Dendritic cell treated with granulocyte-macrophage colony-stimulating factor and Interleukin-4, amounts not matched to agents 40 ng/mL and 50 ng/mL, for 4 days (primary cell): Measurements from ENCODE around the gene MLLT1.
"Not testable (repeated sequence)": the region's sequence is repeated elsewhere in the genome, so short reads cannot be mapped to it uniquely, and the experiment has no call there.

Experiments used
- H3K27ac Mint-ChIP-seq: one replicate; pipeline ENCODE4 v1.8.0; 2022; ENCODE audit warnings: mild to moderate bottlenecking, mixed read lengths
- H3K27me3 Mint-ChIP-seq: one replicate; pipeline ENCODE4 v1.8.0; 2022; ENCODE audit warnings: mild to moderate bottlenecking, mixed read lengths
- H3K36me3 Mint-ChIP-seq: one replicate; pipeline ENCODE4 v1.8.0; 2022; ENCODE audit warnings: low read depth, mixed read lengths
- H3K4me1 Mint-ChIP-seq: one replicate; pipeline ENCODE4 v1.8.0; 2022; ENCODE audit warnings: low read depth, mixed read lengths
- H3K4me3 Mint-ChIP-seq: one replicate; pipeline ENCODE4 v1.8.0; 2022; ENCODE audit warnings: mild to moderate bottlenecking, moderate library complexity, mixed read lengths
- H3K9me3 Mint-ChIP-seq: one replicate; pipeline ENCODE4 v1.8.0; 2022; ENCODE audit warnings: mixed read lengths
- intact Hi-C: fragments of 100-400 bp; cut with micrococcal nuclease; formaldehyde crosslinking; loops from one replicate; pipeline ENCODE4 v1.15.0; 2022

MLLT1 gene, protein sequence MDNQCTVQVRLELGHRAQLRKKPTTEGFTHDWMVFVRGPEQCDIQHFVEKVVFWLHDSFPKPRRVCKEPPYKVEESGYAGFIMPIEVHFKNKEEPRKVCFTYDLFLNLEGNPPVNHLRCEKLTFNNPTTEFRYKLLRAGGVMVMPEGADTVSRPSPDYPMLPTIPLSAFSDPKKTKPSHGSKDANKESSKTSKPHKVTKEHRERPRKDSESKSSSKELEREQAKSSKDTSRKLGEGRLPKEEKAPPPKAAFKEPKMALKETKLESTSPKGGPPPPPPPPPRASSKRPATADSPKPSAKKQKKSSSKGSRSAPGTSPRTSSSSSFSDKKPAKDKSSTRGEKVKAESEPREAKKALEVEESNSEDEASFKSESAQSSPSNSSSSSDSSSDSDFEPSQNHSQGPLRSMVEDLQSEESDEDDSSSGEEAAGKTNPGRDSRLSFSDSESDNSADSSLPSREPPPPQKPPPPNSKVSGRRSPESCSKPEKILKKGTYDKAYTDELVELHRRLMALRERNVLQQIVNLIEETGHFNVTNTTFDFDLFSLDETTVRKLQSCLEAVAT

DNA sequence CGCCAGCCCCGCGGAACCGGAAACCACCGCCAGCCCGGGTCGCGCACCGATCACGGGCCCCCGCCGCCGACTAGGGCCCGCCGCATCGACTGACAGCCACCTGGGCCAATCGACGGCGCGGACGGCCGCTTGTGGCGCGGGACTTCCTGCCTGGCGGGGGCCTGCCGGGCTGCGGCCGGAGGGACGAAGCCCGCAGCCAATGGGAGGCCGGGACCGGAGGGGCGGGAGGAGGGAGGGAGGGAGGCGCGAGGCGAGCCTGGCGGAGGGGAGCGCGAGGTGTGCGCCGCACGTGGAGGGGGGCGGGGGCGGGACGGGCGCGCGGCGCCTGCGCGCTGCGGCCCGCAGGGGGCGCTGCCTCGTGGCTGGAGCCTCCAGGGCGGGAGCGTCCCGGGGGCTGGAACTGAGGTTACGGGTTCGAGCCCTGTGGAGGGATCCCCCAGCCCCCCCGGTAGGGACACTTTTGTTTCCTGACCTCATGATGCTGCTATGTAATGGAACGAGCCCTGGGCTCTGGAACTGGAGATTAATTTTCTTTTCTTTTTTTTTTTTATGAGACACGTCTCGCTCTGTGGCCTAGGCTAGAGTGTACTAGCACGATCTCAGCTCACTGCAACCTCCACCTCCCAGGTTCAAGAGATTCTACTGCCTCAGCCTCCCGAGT is at the start of gene MLLT1:
MLLT1 (minus strand) TSS at position 45 of the 661 bp plus-strand sequence. CDS start 191 bp downstream, outside the sequence.
- H3K27me3 Mint-ChIP-seq: peaks cover 9% of the 10 kb centered on the region
- H3K27ac Mint-ChIP-seq: peak within 1 kb of the TSS; percentile 87
- H3K9me3 Mint-ChIP-seq: no peaks in the 10 kb centered on the region
- intact Hi-C loops: loop anchor here (5.0 kb wide), 1 partner anchor 38 kb away; no protein-coding TSS in a partner anchor
- peaks cover 40% of the 10 kb centered on the region for H3K4me1 Mint-ChIP-seq
- peaks cover 31% of the 10 kb centered on the region for H3K36me3 Mint-ChIP-seq
- peak within 1 kb of the TSS; percentile 89 for H3K4me3 Mint-ChIP-seq

DNA sequence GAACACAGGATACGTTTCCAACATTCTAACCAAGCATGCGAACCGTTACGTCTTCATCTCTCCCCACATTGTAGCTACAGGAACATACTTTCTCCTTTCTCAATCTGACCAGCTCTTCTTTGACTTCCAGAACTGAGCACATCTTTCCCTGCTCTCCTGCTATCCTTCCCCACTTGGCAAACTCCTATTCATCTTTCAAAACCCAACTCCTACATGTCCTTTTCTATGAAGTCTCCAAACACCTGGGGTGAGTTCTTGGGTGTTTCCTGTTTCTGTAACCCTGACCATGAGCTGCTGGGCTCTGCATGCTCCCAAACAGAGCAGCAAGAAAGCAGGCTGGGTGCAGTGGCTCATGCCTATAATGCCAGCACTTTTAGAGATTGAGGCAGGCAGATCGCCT is 47.0 kb upstream of the MLLT1 start:
- intact Hi-C loops: no loop called here
- H3K27ac Mint-ChIP-seq: no peak overlapping the region
- H3K4me3 Mint-ChIP-seq: no peak overlapping the region
- H3K36me3 Mint-ChIP-seq: no peaks in the 10 kb centered on the region
- H3K27me3 Mint-ChIP-seq: peaks cover 13% of the 10 kb centered on the region
- no peaks in the 10 kb centered on the region for H3K9me3 Mint-ChIP-seq
- H3K4me1 Mint-ChIP-seq: no peaks in the 10 kb centered on the region

DNA sequence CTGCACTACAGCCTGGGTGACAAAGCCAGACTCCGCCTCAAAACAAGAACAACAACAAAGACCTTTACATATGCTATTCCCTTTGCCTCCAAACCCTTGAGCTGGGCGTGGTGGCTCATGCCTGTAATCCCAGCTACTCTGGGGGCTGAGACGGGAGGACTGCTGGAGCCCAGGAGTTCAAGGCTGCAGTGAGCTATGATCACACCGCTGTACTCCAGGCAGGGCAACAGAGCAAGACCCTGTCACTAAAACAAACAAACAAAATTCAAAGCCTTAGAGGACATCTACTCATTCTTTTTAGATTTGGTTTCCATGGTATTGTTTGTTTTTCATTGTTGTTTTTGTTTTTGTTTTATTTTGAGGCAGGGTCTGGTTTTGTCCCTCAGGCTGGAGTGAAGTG is 45.8 kb upstream of the MLLT1 start:
- Mint-ChIP-seq H3K36me3 (no peaks in the 10 kb centered on the region), H3K4me3 (no peak overlapping the region), H3K9me3 (no peaks in the 10 kb centered on the region), H3K4me1 (no peaks in the 10 kb centered on the region), H3K27me3 (peaks cover 16% of the 10 kb centered on the region), H3K27ac (no peak overlapping the region)
- intact Hi-C loops: no loop called here

DNA sequence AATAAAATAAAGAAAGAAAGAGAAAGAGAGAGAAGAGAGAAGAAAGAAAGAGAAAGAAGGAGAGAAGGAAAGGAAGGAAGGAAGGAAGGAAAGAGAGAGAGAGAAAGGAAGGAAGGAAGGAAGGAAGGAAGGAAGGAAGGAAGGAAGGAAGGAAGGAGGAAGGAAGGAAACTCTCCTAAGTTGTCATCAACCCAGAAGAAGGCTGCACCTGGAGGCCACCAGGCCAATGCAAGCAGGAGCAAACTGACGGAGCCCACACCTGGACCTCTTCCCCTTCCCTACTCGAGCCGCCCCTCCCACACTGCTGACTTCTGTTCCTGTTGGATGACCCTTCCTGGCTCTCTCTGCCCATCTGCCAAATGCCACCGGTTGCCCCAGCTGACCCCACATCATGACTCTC is 45.0 kb upstream of the MLLT1 start:
- Mint-ChIP-seq H3K27ac (no peak overlapping the region), H3K4me3 (no peak overlapping the region)

DNA sequence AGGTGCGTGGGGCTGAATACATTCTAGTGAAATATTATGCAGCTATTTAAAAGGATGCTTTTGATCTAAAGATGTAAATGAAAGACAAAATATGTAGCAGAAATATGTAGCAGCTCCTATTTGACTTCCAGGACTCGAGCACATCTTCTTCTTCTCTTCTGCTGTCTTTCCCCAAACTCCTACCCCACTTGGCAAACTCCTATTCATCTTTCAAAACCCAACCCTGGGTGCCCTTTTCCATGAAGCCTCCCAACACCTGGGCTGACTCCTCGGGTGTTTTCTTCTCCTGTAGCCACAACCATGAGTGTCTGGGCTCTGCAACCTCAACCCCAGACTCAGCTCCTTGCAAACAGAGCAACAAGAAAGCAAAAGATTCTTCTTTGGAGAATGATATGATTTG is 42.5 kb upstream of the MLLT1 start:
- H3K27me3 Mint-ChIP-seq: peaks cover 19% of the 10 kb centered on the region
- intact Hi-C loops: no loop called here
- no peaks in the 10 kb centered on the region for H3K4me1 Mint-ChIP-seq
- H3K9me3 Mint-ChIP-seq: no peaks in the 10 kb centered on the region
- H3K27ac Mint-ChIP-seq: no peak overlapping the region
- no peaks in the 10 kb centered on the region for H3K36me3 Mint-ChIP-seq
- H3K4me3 Mint-ChIP-seq: no peak overlapping the region

More for the DNA sequence above, 45.0 kb upstream of the MLLT1 start:
- intact Hi-C loops: no loop called here
- Mint-ChIP-seq H3K36me3 (no peaks in the 10 kb centered on the region), H3K27me3 (peaks cover 16% of the 10 kb centered on the region), H3K4me1 (no peaks in the 10 kb centered on the region), H3K9me3 (no peaks in the 10 kb centered on the region)

DNA sequence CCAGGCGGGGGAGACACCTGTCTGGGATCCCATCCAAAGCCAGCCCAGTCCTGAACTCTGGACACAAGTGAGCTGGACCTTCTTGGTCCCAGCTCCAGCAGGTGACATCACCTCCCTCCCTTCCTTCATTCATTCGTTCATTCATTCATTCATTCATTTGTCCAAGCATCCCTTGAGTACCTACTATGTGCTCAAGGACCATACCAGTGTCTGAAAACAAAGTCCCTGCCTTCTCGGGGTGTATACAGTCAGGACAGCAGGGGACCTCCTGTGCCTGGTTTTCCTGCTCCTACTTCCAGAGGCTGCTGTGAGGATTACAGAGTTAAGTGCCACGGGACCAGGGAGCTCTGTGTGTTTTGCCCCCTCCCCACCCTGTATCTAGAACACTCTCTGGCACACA is 39.6 kb upstream of the MLLT1 start:
- no peak overlapping the region for H3K4me3 Mint-ChIP-seq
- intact Hi-C loops: no loop called here
- no peaks in the 10 kb centered on the region for H3K9me3 Mint-ChIP-seq
- no peaks in the 10 kb centered on the region for H3K4me1 Mint-ChIP-seq
- H3K36me3 Mint-ChIP-seq: no peaks in the 10 kb centered on the region
- no peak overlapping the region for H3K27ac Mint-ChIP-seq
- peaks cover 15% of the 10 kb centered on the region for H3K27me3 Mint-ChIP-seq

DNA sequence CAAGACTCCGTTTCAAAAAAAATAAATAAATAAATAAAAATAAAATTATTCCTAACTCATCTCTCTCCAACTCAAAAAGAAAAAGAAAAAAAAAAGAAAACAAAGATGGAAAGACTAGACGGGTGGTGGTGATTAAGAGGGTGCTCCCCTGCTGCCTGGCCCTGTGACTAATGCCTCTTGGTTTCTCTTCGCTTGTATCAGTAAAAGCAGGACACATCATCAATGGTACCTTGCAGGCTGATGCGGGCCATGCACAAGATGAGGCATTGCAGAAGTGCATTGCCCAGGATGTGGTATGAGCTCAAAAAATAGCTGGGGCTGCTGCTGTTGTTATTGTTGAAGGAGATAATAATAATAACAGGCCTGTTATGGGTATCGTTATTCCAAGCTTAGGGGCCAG is 39.0 kb upstream of the MLLT1 start:
- no peaks in the 10 kb centered on the region for H3K36me3 Mint-ChIP-seq
- no peak overlapping the region for H3K27ac Mint-ChIP-seq
- H3K4me1 Mint-ChIP-seq: no peaks in the 10 kb centered on the region
- intact Hi-C loops: no loop called here
- peaks cover 15% of the 10 kb centered on the region for H3K27me3 Mint-ChIP-seq
- no peak overlapping the region for H3K4me3 Mint-ChIP-seq
- no peaks in the 10 kb centered on the region for H3K9me3 Mint-ChIP-seq

DNA sequence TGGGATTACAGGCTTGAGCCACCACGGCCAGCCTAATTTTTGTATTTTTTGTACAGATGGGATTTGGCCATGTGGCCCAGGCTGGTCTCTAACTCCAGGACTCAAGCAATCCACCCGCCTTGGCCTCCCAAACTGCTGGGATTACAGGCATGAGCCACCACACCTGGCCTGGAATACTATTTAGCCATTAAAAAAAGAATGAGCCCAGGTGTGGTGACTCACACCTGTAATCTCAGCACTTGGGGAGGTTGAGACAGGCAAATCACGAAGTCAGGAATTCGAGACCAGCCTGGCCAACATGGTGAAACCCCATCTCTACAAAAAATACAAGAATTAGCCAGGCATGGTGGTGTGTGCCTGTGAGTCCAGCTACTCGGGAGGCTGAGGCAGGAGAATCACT is 35.9 kb upstream of the MLLT1 start:
- H3K27ac Mint-ChIP-seq, H3K27me3 Mint-ChIP-seq, H3K4me3 Mint-ChIP-seq, H3K36me3 Mint-ChIP-seq, intact Hi-C loops, H3K9me3 Mint-ChIP-seq, H3K4me1 Mint-ChIP-seq: not testable (repeated sequence)

DNA sequence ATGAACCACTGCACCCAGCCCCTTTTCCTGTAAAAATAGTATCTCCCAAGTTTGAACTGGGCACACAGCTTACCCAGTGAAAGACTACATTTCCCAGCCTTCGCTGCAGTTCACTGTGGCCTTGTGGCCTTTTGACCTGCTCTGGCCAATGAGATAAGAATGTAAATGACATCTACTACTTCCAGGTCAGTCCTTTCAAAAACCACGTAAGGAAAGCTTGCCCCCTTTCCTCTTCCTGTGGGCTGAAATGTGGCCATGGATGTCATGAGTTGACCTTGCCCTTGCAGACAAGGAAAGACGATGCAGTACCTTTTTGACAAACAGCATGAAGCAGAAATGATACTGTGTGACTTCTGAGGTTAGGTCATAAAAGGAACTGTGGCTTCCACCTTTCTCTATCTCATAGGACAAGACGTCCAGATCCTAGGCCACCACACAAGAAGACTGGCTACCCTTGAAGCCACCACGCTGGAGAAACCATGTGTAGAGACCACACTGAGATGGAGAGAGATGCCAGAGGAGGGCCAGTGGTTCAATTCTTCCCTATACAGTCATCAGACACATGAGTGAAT is 33.7 kb upstream of the MLLT1 start:
- no peak overlapping the region for H3K4me3 Mint-ChIP-seq
- intact Hi-C loops: no loop called here
- H3K4me1 Mint-ChIP-seq: no peaks in the 10 kb centered on the region
- H3K27me3 Mint-ChIP-seq: peaks cover 3% of the 10 kb centered on the region
- no peaks in the 10 kb centered on the region for H3K36me3 Mint-ChIP-seq
- H3K27ac Mint-ChIP-seq: no peak overlapping the region
- H3K9me3 Mint-ChIP-seq: peaks cover 5% of the 10 kb centered on the region

DNA sequence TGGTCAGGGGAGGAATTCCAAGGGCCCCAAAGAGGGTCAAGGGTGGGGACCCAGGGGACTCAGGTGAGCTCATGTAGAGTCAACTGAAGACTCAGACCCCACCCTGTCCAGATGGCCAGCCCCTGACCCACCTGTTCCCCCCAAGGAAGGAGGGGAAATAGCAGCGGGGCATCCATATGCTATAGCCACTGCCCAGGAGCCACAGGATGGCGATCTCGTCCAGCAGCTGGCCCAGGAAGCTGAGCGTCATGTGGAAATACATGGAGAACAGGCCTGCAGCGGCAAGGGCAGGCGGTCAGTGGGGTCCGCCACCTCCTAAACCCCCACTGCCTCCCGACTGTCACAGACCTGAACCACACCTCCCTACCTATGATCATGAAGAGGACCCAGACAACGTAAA is 32.2 kb upstream of the MLLT1 start:
- Mint-ChIP-seq H3K4me3 (no peak overlapping the region), H3K27ac (no peak overlapping the region), H3K36me3 (no peaks in the 10 kb centered on the region), H3K27me3 (peaks cover 4% of the 10 kb centered on the region), H3K9me3 (peaks cover 5% of the 10 kb centered on the region), H3K4me1 (no peaks in the 10 kb centered on the region)
- intact Hi-C loops: no loop called here

DNA sequence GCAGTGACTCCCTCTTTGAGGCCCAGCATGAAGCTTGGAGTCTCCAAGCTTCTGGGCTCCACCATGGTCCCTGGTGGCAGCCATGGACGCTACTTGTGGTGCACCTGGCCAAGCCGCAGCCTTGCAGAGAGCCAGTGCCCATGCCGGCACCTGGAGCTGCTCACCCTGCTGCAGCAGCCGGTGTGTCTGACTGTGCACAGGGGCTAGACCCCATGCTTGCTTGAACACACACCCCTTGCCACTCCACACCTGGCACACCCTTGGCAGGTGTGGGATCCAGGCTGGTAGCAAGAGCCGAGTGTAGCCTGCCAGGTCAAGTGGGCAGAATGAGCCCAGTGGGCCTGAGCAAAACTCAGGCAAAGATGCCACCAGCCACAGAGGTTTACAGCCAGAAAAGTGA is 18.6 kb upstream of the MLLT1 start:
- Mint-ChIP-seq H3K27me3 (peaks cover 7% of the 10 kb centered on the region), H3K4me3 (no peak overlapping the region), H3K36me3 (no peaks in the 10 kb centered on the region), H3K4me1 (no peaks in the 10 kb centered on the region), H3K9me3 (peaks cover 9% of the 10 kb centered on the region), H3K27ac (no peak overlapping the region)
- intact Hi-C loops: loop anchor here (2.0 to 5.0 kb wide), 2 partner anchors 132 to 251 kb away; no protein-coding TSS in a partner anchor

DNA sequence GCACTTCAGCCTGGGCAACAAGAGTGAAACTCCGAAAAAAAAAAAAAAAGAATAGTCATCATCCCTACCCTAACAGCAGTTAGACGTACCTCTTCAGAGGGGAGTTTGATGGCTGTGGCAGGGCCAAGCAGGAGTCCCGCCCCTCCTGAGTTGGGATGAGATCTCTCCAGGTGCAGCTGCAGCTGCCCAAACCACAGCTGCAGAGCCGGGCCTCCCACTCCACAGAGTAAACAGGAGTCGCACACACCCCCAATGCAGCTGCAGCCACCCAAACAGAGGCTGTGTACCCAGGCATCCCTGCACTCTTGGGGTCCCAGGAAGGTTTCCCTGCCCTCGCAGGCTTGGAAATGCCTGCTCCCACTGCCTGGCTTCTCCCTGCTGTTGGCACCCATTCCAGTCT is 17.4 kb upstream of the MLLT1 start:
- H3K27ac Mint-ChIP-seq: no peak overlapping the region
- intact Hi-C loops: loop anchor here (5.0 kb wide), 1 partner anchor 250 kb away; no protein-coding TSS in a partner anchor

DNA sequence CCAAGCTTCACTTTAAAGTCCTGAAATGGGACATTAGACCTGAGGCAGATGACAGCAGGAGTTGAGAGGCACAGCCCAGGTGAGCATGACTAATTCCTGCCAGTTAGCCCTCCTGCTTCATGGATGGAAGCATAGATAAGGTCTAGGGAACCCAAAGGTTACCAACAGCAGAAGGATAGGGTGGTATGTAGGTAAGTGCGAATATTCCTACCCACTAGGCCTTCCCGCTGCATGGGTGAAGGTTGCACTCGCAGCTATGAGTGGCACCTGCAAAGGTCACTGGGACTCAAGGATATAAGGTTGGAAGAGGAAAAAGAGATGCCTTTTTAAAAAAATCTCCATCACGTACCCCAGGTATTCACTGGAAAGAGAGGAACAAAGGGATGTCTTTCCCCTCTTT is 12.2 kb upstream of the MLLT1 start:
- peaks cover 5% of the 10 kb centered on the region for H3K27me3 Mint-ChIP-seq
- no peak overlapping the region for H3K4me3 Mint-ChIP-seq
- intact Hi-C loops: no loop called here
- no peaks in the 10 kb centered on the region for H3K36me3 Mint-ChIP-seq
- H3K9me3 Mint-ChIP-seq: peaks cover 73% of the 10 kb centered on the region
- H3K27ac Mint-ChIP-seq: no peak overlapping the region
- no peaks in the 10 kb centered on the region for H3K4me1 Mint-ChIP-seq

More for the DNA sequence above, 17.4 kb upstream of the MLLT1 start:
- no peaks in the 10 kb centered on the region for H3K4me1 Mint-ChIP-seq
- peaks cover 22% of the 10 kb centered on the region for H3K9me3 Mint-ChIP-seq
- peaks cover 5% of the 10 kb centered on the region for H3K27me3 Mint-ChIP-seq
- H3K4me3 Mint-ChIP-seq: no peak overlapping the region
- no peaks in the 10 kb centered on the region for H3K36me3 Mint-ChIP-seq

DNA sequence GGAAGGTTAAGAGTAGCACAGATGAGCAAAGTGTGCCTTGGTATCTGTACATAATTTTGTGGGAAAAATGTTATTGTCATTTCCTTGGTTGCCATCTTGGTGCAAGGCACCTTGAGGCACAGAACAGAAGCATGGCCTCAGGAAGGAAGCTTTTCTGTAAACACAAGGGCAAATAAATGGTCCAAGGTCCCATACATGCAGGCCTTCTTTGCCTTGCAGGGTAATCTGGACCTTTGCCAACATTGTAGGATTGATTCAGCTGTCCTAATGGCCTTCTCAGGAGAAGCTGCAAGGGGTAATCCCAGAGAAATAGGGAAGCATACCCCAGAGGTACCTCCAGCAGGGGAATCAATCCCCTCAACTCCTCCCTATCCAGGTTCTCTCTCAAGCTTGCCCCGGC is 9.0 kb upstream of the MLLT1 start:
- Mint-ChIP-seq H3K9me3 (peaks cover 80% of the 10 kb centered on the region), H3K27me3 (peaks cover 11% of the 10 kb centered on the region), H3K36me3 (no peaks in the 10 kb centered on the region), H3K4me1 (no peaks in the 10 kb centered on the region), H3K27ac (no peak overlapping the region), H3K4me3 (no peak overlapping the region)
- intact Hi-C loops: no loop called here
